ENCODE measurements around the gene MRC2. TPM values are rescaled to one million over a fixed set of nuclear protein-coding genes. Genes with fewer than 3 reads are reported as not detected.

MRC2 gene
- total and polyA plus RNA-seq, 3 donors from 2014 or later, result 32.9 to 60.9 (median 40.3) TPM

DNA sequence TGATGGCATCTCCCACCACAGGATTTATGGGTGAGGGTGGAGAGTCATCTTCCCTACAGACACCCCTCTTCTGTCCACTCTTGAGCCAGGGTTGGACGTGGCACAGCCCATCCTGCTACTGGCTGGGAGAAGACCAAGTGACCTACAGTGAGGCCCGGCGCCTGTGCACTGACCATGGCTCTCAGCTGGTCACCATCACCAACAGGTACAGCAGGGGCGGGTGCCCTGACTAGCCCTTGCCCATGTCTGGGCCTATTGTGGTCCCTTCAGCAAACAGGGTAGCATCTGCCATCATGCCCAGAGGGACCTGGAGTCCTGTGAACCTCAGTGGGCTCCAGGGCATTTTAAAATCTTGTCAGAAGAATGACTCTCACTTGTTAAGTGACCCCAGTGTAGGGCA is 48.2 kb downstream of the MRC2 start:
- DNase-seq, result no peak
- Histone ChIP-seq H3K4me3 (no peak overlapping the region), H3K36me3 (ENCODE audit: low read depth, missing control alignments) (no peaks in the 10 kb centered on the region), H3K27me3 (no peaks in the 10 kb centered on the region), H3K27ac (no peak overlapping the region), H3K4me1 (no peaks in the 10 kb centered on the region), H3K9me3 (no peaks in the 10 kb centered on the region)
- TF ChIP-seq POLR2A (IDR thresholded peaks at IDR 0.05) (no peak), CTCF (IDR thresholded peaks at IDR 0.05) (no peak)
- WGBS, 2 donors, result 95% methylated on average over 4 of the region's 4 CpGs; no CpG with 5 or more reads in 1 of the 2 donors
- intact Hi-C loops (cut with DNase I; ENCODE audit: low total_unique reads), result no loop called here

GRCh38 chr17:62676231-62676943 is 48.9 kb downstream of the MRC2 start:
- intact Hi-C loops (cut with DNase I; ENCODE audit: low total_unique reads), result no loop called here
- DNase-seq, result no peak
- Histone ChIP-seq H3K9me3 (no peaks in the 10 kb centered on the region), H3K4me1 (no peaks in the 10 kb centered on the region), H3K4me3 (no peak overlapping the region), H3K36me3 (ENCODE audit: low read depth, missing control alignments) (no peaks in the 10 kb centered on the region), H3K27ac (no peak overlapping the region), H3K27me3 (no peaks in the 10 kb centered on the region)
- TF ChIP-seq CTCF (IDR thresholded peaks at IDR 0.05) (no peak), POLR2A (IDR thresholded peaks at IDR 0.05) (no peak)
- 91 to 94% methylated on average over 8 to 16 of the region's 16 CpGs for WGBS, 2 donors

DNA sequence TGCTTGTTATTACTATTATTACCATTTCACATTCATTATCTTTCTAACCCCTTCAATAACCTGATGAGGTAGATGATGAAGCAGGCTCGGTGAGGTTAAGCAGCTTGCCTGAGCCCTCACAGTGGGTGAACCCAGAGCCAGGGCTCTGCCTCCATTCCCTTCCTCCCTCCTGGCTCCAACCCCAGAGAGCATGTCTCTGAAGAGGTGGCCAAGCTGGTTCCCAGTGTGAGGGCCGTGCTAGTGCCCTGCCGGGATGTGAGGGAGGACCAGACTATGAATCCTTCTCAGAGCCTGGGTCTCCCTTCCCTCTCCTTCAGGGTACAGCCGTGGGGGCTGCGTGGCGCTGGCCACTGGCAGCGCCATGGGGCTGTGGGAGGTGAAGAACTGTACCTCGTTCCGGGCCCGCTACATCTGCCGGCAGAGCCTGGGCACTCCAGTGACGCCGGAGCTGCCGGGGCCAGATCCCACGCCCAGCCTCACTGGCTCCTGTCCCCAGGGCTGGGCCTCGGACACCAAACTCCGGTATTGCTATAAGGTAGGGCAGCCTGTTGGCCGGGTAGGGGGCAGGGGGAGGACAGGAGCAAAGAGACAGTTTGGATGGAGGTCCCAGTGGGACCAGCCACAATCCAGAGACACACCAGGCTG is 49.6 kb downstream of the MRC2 start:
- intact Hi-C loops (cut with DNase I; ENCODE audit: low total_unique reads), result no loop called here
- Histone ChIP-seq H3K4me3 (no peak overlapping the region), H3K27ac (no peak overlapping the region), H3K36me3 (ENCODE audit: low read depth, missing control alignments) (no peaks in the 10 kb centered on the region), H3K4me1 (no peaks in the 10 kb centered on the region), H3K9me3 (no peaks in the 10 kb centered on the region), H3K27me3 (no peaks in the 10 kb centered on the region)
- WGBS, 2 donors, result 89 to 92% methylated on average over 17 to 18 of the region's 18 CpGs
- no peak for TF ChIP-seq CTCF (IDR thresholded peaks at IDR 0.05)
- TF ChIP-seq POLR2A (IDR thresholded peaks at IDR 0.05), result no peak
- DNase-seq, result no peak

DNA sequence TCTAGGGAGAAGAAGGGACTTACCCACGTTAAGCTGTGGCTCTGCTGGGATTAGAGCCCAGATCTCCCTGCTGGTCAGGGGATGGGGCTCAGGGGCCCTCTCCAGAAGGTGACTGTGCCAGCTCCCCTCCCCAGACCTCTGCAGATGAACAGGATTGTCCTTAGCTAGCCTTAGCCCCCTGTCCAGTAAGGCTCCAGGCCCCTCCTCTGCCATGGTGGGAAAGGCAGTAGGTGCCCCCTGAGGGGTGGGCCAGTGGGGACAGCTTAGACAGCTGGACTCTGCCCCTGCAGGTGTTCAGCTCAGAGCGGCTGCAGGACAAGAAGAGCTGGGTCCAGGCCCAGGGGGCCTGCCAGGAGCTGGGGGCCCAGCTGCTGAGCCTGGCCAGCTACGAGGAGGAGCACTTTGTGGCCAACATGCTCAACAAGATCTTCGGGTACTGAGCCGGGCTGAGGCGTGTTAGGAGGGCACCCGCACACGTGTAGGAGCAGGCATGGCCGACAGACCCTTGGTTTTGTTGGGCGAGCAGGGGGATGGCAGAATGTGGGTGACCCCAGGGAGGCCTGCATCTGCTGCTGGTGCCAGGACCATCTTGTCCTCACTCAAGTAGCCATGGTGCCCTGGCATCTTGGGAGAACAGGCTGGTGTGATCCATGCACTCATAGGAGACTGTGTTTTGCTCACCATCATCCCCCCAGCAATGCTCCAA is 50.9 kb downstream of the MRC2 start:
- Histone ChIP-seq H3K27me3 (no peaks in the 10 kb centered on the region), H3K36me3 (ENCODE audit: low read depth, missing control alignments) (no peaks in the 10 kb centered on the region), H3K27ac (no peak overlapping the region), H3K4me1 (no peaks in the 10 kb centered on the region), H3K9me3 (no peaks in the 10 kb centered on the region), H3K4me3 (no peak overlapping the region)
- intact Hi-C loops (cut with DNase I; ENCODE audit: low total_unique reads), result no loop called here
- TF ChIP-seq CTCF (IDR thresholded peaks at IDR 0.05), result no peak
- TF ChIP-seq POLR2A (IDR thresholded peaks at IDR 0.05), result no peak
- 92 to 95% methylated on average over 1 to 10 of the region's 10 CpGs for WGBS, 2 donors
- DNase-seq, result no peak
